ENCODE results near the gene RUNDC1. TPM values are rescaled to one million over a fixed set of nuclear protein-coding genes. Genes with fewer than 3 reads are reported as not detected.

RUNDC1 gene
- 10 to 100 TPM in 5 of 6 experiments, 1 to 10 TPM in 1; 9.9 to 14.6 (median 10.3) TPM for total RNA-seq (2021; fragmentation: NEBNext Ultra II Directional; extraction: Animal tissue kit (Norgen Biotek cat#: 25700))
- long read RNA-seq, partial matches to known transcripts, result 5 of 10 reads
- long read RNA-seq, other reads (novel, unspliced or antisense), result 2 of 10 reads

DNA sequence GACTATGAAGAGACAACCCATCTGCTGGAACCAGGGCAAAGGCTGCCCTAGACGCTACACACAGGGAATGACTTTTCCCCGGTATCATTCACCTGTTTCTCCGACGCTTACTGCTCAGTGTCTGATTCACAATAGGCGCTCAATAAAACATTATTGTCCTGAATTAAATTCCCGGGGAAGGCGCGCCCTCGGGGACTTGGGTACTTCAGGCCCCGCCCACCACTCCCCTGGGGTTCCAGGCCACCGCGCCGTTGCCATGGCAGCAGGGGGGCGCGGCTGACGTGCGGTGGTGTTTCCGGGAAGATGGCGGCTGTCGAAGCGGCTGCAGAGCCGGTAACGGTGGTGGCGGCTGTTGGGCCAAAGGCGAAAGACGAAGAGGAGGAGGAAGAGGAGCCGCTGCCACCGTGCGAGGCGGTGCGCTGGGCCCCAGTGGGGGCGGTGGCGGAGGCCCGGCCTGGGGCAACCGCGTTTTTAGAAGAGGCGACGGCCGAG, at the start of gene RUNDC1:
Gene RUNDC1 (plus strand): TSS at position 292 of the 492 bp plus-strand sequence. CDS start 12 bp downstream, at position 304.
- Mint-ChIP-seq H3K4me3 (peak within 1 kb of the TSS; percentile 93), H3K9me3 (no peaks in the 10 kb centered on the region), H3K4me1 (ENCODE audit: low read depth) (peaks cover 31% of the 10 kb centered on the region), H3K27me3 (ENCODE audit: insufficient read depth) (peaks cover 3% of the 10 kb centered on the region), H3K27ac (peak within 1 kb of the TSS; percentile 88), H3K36me3 (ENCODE audit: low read depth) (peaks cover 15% of the 10 kb centered on the region)
- no peak for TF ChIP-seq CTCF (IDR thresholded peaks at IDR 0.05)
- peak; percentile 75 for DNase-seq

- DNase-seq, result peak; percentile 63
- Mint-ChIP-seq H3K4me3 (no peak overlapping the region), H3K36me3 (ENCODE audit: low read depth) (no peaks in the 10 kb centered on the region), H3K27me3 (ENCODE audit: insufficient read depth) (peaks cover 16% of the 10 kb centered on the region), H3K9me3 (no peaks in the 10 kb centered on the region), H3K4me1 (ENCODE audit: low read depth) (0 out of 2 replicates have a peak, but pooled peaks cover 5% of the 10 kb centered on the region), H3K27ac (no peak overlapping the region)
- peak; percentile 82 for TF ChIP-seq CTCF (IDR thresholded peaks at IDR 0.05)
Measured at GRCh38 chr17:42937712-42938596, 42.4 kb upstream of the RUNDC1 start.

GRCh38 chr17:42944211-42944610, 36.2 kb upstream of the RUNDC1 start:
- Mint-ChIP-seq H3K27me3 (ENCODE audit: insufficient read depth) (peaks cover 3% of the 10 kb centered on the region), H3K9me3 (no peaks in the 10 kb centered on the region), H3K4me1 (ENCODE audit: low read depth) (peaks cover 18% of the 10 kb centered on the region), H3K27ac (no peak overlapping the region), H3K36me3 (ENCODE audit: low read depth) (peaks cover 6% of the 10 kb centered on the region), H3K4me3 (no peak overlapping the region)
- no peak for TF ChIP-seq CTCF (IDR thresholded peaks at IDR 0.05)
- DNase-seq, result no peak

- Mint-ChIP-seq H3K36me3 (ENCODE audit: low read depth) (peaks cover 20% of the 10 kb centered on the region), H3K9me3 (no peaks in the 10 kb centered on the region), H3K4me3 (no peak overlapping the region), H3K27me3 (ENCODE audit: insufficient read depth) (no peaks in the 10 kb centered on the region), H3K27ac (no peak overlapping the region), H3K4me1 (ENCODE audit: low read depth) (peaks cover 21% of the 10 kb centered on the region)
- TF ChIP-seq CTCF (IDR thresholded peaks at IDR 0.05), result no peak
- DNase-seq, result no peak
Measured at GRCh38 chr17:42946812-42947211, 33.6 kb upstream of the RUNDC1 start.

DNA sequence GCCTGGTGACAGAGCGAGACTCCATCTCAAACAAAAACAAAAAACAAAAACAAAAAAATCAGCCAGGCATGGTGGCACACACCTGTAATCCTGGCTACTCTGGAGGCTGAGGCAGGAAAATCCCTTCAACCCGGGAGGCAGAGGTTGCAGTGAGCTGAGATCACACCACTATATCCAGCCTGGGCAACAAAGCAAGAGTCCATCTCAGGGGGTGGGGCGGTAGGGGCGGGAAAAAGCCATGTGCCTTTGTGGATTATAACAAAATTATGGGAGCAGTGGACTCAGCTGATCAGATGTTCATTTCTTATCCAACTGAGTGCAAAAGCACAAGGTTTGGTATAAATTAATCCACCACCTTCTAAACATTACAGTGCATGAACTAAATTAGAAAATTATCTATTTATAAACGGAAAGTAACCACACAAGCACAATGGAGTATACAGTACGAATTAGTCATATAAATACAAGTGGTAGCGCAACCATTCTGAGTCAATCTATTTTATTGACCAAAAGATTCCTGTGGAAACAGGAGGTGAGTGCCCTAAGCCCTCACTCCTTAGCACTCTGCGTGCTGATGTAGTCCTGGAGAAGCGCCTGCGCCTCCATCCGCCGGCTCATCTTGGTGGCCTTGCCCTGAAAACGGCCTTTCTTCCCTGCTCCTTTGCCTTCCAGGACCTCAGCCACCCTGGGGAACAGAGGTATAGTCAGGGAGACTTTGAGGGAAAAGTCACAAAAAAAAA, 30.2 kb upstream of the RUNDC1 start:
- no peaks in the 10 kb centered on the region for H3K27me3 Mint-ChIP-seq (ENCODE audit: insufficient read depth)
- peaks cover 14% of the 10 kb centered on the region for H3K4me1 Mint-ChIP-seq (ENCODE audit: low read depth)
- no peak overlapping the region for H3K4me3 Mint-ChIP-seq
- H3K9me3 Mint-ChIP-seq, result no peaks in the 10 kb centered on the region
- no peak for TF ChIP-seq CTCF (IDR thresholded peaks at IDR 0.05)
- no peak for DNase-seq
- peak overlapping the region; percentile 58; the same call in 1 of the 2 replicates for H3K27ac Mint-ChIP-seq
- H3K36me3 Mint-ChIP-seq (ENCODE audit: low read depth), result peaks cover 32% of the 10 kb centered on the region
